Measurements from ENCODE around the gene ZDHHC14. TPM values are rescaled to one million over a fixed set of nuclear protein-coding genes. Genes with fewer than 3 reads are reported as not detected.

Gene ZDHHC14
- total RNA-seq, 1 experiment from 2014 or later: 17.3 TPM

GRCh38 chr6:157494132-157494710, 113.2 kb downstream of the ZDHHC14 start:
- no peaks in the 10 kb centered on the region for H3K27me3 Mint-ChIP-seq (ENCODE audit: unreplicated experiment)
- DNase-seq: no peak
- peaks cover 3% of the 10 kb centered on the region for H3K9me3 Mint-ChIP-seq (ENCODE audit: low read depth, unreplicated experiment)
- no peaks in the 10 kb centered on the region for H3K4me1 Mint-ChIP-seq (ENCODE audit: low read depth, unreplicated experiment)
- CTCF ChIA-PET: no interaction called here
- BruUV-seq (replicated peaks): no TSS peak
- intact Hi-C loops (cut with micrococcal nuclease; ENCODE audit: unreplicated experiment): no loop called here
- no peaks in the 10 kb centered on the region for H3K36me3 Mint-ChIP-seq (ENCODE audit: insufficient read depth, unreplicated experiment)
- TF ChIP-seq, protein P1, sequence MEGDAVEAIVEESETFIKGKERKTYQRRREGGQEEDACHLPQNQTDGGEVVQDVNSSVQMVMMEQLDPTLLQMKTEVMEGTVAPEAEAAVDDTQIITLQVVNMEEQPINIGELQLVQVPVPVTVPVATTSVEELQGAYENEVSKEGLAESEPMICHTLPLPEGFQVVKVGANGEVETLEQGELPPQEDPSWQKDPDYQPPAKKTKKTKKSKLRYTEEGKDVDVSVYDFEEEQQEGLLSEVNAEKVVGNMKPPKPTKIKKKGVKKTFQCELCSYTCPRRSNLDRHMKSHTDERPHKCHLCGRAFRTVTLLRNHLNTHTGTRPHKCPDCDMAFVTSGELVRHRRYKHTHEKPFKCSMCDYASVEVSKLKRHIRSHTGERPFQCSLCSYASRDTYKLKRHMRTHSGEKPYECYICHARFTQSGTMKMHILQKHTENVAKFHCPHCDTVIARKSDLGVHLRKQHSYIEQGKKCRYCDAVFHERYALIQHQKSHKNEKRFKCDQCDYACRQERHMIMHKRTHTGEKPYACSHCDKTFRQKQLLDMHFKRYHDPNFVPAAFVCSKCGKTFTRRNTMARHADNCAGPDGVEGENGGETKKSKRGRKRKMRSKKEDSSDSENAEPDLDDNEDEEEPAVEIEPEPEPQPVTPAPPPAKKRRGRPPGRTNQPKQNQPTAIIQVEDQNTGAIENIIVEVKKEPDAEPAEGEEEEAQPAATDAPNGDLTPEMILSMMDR (IDR thresholded peaks at IDR 0.05; ENCODE audit: unreplicated experiment): no peak
- no peak overlapping the region for H3K27ac Mint-ChIP-seq (ENCODE audit: unreplicated experiment)
- H3K4me3 Mint-ChIP-seq (ENCODE audit: low read depth, unreplicated experiment): no peak overlapping the region

GRCh38 chr6:157496534-157497095, 115.6 kb downstream of the ZDHHC14 start:
- H3K9me3 Mint-ChIP-seq (ENCODE audit: low read depth, unreplicated experiment): peaks cover 3% of the 10 kb centered on the region
- no peaks in the 10 kb centered on the region for H3K4me1 Mint-ChIP-seq (ENCODE audit: low read depth, unreplicated experiment)
- H3K27ac Mint-ChIP-seq (ENCODE audit: unreplicated experiment): no peak overlapping the region
- no peak for DNase-seq
- BruUV-seq (replicated peaks): no TSS peak
- intact Hi-C loops (cut with micrococcal nuclease; ENCODE audit: unreplicated experiment): no loop called here
- no peaks in the 10 kb centered on the region for H3K27me3 Mint-ChIP-seq (ENCODE audit: unreplicated experiment)
- H3K4me3 Mint-ChIP-seq (ENCODE audit: low read depth, unreplicated experiment): no peak overlapping the region
- H3K36me3 Mint-ChIP-seq (ENCODE audit: insufficient read depth, unreplicated experiment): no peaks in the 10 kb centered on the region
- CTCF ChIA-PET: no interaction called here
- TF ChIP-seq, protein P1 (IDR thresholded peaks at IDR 0.05; ENCODE audit: unreplicated experiment): no peak

DNA sequence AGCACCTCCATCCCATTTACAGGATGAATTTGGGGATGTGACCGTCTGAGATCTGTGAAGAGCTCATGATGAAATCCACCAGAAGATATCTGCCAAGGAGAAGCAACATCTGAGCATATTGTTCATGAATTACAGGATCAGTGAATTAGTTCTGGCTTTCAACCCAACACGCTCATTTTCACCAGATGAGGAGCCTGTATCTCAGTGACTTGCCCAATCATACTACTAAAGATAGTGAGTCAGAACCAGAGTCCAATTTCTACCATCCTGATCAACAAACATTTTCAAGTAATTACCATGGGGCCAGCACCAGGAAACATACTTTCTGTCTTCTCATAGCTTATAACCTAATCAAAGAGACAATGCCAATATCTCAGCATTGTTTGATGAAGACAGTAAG, 116.6 kb downstream of the ZDHHC14 start:
- no peak for DNase-seq
- intact Hi-C loops (cut with micrococcal nuclease; ENCODE audit: unreplicated experiment): no loop called here
- no peaks in the 10 kb centered on the region for H3K4me1 Mint-ChIP-seq (ENCODE audit: low read depth, unreplicated experiment)
- BruUV-seq (replicated peaks): no TSS peak
- H3K27me3 Mint-ChIP-seq (ENCODE audit: unreplicated experiment): no peaks in the 10 kb centered on the region
- no peak overlapping the region for H3K27ac Mint-ChIP-seq (ENCODE audit: unreplicated experiment)
- CTCF ChIA-PET: no interaction called here
- no peak overlapping the region for H3K4me3 Mint-ChIP-seq (ENCODE audit: low read depth, unreplicated experiment)
- TF ChIP-seq, protein P1 (IDR thresholded peaks at IDR 0.05; ENCODE audit: unreplicated experiment): no peak
- H3K36me3 Mint-ChIP-seq (ENCODE audit: insufficient read depth, unreplicated experiment): no peaks in the 10 kb centered on the region
- H3K9me3 Mint-ChIP-seq (ENCODE audit: low read depth, unreplicated experiment): peaks cover 3% of the 10 kb centered on the region

DNA sequence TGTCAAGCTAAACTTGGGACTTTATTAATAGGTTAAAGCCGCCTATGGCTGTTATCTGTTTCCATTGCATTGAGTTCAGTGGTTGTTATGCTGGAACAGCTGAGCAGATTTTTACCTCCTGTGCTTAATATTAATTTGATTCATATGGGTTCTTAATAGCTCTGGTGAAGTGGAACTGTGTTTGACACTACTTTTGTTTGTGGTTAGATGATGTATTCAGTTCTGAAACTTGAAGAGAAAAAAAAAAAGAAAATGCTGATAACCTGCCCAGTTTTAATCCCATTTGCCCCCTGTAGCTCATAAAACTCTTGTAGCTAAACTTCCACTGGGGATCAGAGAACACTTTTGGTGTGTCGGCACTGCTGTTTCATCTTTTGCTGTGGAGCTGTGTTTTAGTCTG, 117.8 kb downstream of the ZDHHC14 start:
- H3K36me3 Mint-ChIP-seq (ENCODE audit: insufficient read depth, unreplicated experiment): no peaks in the 10 kb centered on the region
- BruUV-seq (replicated peaks): no TSS peak
- CTCF ChIA-PET: no interaction called here
- H3K9me3 Mint-ChIP-seq (ENCODE audit: low read depth, unreplicated experiment): peaks cover 3% of the 10 kb centered on the region
- DNase-seq: no peak
- no peaks in the 10 kb centered on the region for H3K27me3 Mint-ChIP-seq (ENCODE audit: unreplicated experiment)
- no peaks in the 10 kb centered on the region for H3K4me1 Mint-ChIP-seq (ENCODE audit: low read depth, unreplicated experiment)
- no peak overlapping the region for H3K27ac Mint-ChIP-seq (ENCODE audit: unreplicated experiment)
- TF ChIP-seq, protein P1 (IDR thresholded peaks at IDR 0.05; ENCODE audit: unreplicated experiment): no peak
- intact Hi-C loops (cut with micrococcal nuclease; ENCODE audit: unreplicated experiment): no loop called here
- no peak overlapping the region for H3K4me3 Mint-ChIP-seq (ENCODE audit: low read depth, unreplicated experiment)

Measured in Calu3 (cell line).